ENCODE results near the gene EGFL6. TPM values are rescaled to one million over a fixed set of nuclear protein-coding genes. Genes with fewer than 3 reads are reported as not detected.

The EGFL6 gene
- total RNA-seq, 1 experiment from 2014 or later: not detected

DNA sequence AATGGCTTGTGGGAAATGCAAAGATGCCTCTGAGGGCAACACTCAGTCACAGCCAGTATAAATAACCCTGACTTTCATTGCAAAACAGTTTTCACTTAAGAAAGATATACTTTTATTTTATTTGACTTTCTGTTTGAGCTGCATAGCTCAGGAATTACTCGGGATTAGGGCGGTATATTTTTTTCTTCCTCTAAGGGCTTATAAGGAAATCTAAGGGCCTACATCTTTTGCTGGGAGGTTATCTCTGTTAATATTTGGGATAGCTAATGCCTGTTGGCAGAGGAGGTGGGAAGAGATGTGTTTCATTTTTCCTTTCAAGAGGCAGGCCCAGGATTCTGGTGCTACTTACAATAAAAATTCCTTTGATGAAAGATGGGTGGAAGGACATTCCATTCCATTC is 28.8 kb upstream of the EGFL6 start:
- no peaks in the 10 kb centered on the region for H3K36me3 ChIP-seq (ENCODE audit: insufficient read depth, low read length)
- H3K9me2 ChIP-seq (replicated peaks; ENCODE audit: insufficient read depth, low read length): no peaks in the 10 kb centered on the region
- H3K27me3 ChIP-seq (ENCODE audit: low read length): no peaks in the 10 kb centered on the region
- no peak overlapping the region for H3K27ac ChIP-seq (ENCODE audit: low read length)
- no peak overlapping the region for H3K4me2 ChIP-seq (ENCODE audit: low read depth, low read length, poor library complexity, severe bottlenecking)
- DNase-seq: no peak
- no peak overlapping the region for H3K4me3 ChIP-seq (ENCODE audit: low read length)
- H3K79me2 ChIP-seq (ENCODE audit: low read length): no peaks in the 10 kb centered on the region
- no peaks in the 10 kb centered on the region for H4K20me1 ChIP-seq (ENCODE audit: insufficient read depth, low read depth, low read length)
- no peaks in the 10 kb centered on the region for H3K4me1 ChIP-seq (ENCODE audit: low read length)
- no peak overlapping the region for H3K9ac ChIP-seq (ENCODE audit: low read length)
- no peak overlapping the region for H2AFZ ChIP-seq (ENCODE audit: low read length)
- no peaks in the 10 kb centered on the region for H3K9me3 ChIP-seq (ENCODE audit: low read length)

GRCh38 chrX:13545726-13546125 is 23.7 kb upstream of the EGFL6 start:
- Histone ChIP-seq H3K4me2 (ENCODE audit: low read depth, low read length, poor library complexity, severe bottlenecking) (no peak overlapping the region), H3K36me3 (ENCODE audit: insufficient read depth, low read length) (no peaks in the 10 kb centered on the region), H3K27ac (ENCODE audit: low read length) (no peak overlapping the region), H2AFZ (ENCODE audit: low read length) (no peak overlapping the region), H3K9me3 (ENCODE audit: low read length) (no peaks in the 10 kb centered on the region), H3K4me3 (ENCODE audit: low read length) (no peak overlapping the region), H3K9me2 (replicated peaks; ENCODE audit: insufficient read depth, low read length) (no peaks in the 10 kb centered on the region), H3K27me3 (ENCODE audit: low read length) (no peaks in the 10 kb centered on the region), H3K79me2 (ENCODE audit: low read length) (no peaks in the 10 kb centered on the region), H3K4me1 (ENCODE audit: low read length) (no peaks in the 10 kb centered on the region), H4K20me1 (ENCODE audit: insufficient read depth, low read depth, low read length) (no peaks in the 10 kb centered on the region), H3K9ac (ENCODE audit: low read length) (no peak overlapping the region)
- DNase-seq: no peak

DNA sequence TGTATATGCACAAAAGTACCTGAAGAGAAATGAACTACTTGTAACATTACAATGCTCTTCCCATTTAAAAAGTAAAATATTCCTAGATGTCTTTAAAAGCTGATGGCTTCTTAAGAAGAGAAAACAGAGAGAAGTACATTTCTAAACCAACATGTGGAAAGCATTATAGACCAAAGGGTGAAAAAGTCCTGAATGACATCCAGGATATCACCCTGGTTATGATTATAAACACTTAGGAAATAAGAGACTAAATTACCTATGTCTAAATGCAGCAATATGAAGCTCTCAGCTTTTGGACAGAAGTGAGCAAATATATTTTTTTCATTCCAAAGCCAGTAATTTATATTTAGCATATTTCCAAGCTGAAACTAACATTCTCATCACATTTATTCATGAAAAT is 21.7 kb upstream of the EGFL6 start:
- H3K27me3 ChIP-seq (ENCODE audit: low read length): no peaks in the 10 kb centered on the region
- no peaks in the 10 kb centered on the region for H3K9me3 ChIP-seq (ENCODE audit: low read length)
- H3K27ac ChIP-seq (ENCODE audit: low read length): no peak overlapping the region
- no peaks in the 10 kb centered on the region for H3K9me2 ChIP-seq (replicated peaks; ENCODE audit: insufficient read depth, low read length)
- H3K4me1 ChIP-seq (ENCODE audit: low read length): no peaks in the 10 kb centered on the region
- H3K9ac ChIP-seq (ENCODE audit: low read length): no peak overlapping the region
- no peak for DNase-seq
- no peak overlapping the region for H2AFZ ChIP-seq (ENCODE audit: low read length)
- H3K36me3 ChIP-seq (ENCODE audit: insufficient read depth, low read length): no peaks in the 10 kb centered on the region
- no peak overlapping the region for H3K4me2 ChIP-seq (ENCODE audit: low read depth, low read length, poor library complexity, severe bottlenecking)
- no peak overlapping the region for H3K4me3 ChIP-seq (ENCODE audit: low read length)
- no peaks in the 10 kb centered on the region for H4K20me1 ChIP-seq (ENCODE audit: insufficient read depth, low read depth, low read length)
- H3K79me2 ChIP-seq (ENCODE audit: low read length): no peaks in the 10 kb centered on the region

DNA sequence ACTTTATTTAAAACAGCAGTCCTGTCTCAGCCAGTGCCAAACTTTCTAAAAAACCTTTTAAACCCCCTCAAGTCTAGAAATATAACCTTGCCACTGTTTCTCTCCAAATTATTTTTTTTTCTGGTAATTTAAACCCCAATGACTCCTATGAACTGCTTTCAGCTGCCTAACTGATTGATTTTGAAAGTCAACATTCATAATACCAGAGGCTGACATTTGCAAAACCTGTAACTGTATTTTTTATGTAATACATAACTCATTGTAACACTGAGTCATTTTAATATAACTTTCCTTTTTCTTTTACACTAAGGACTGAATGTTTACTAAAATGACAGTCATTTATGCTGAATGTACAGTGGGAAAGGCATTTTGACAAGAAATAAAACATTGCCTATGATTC is 19.1 kb upstream of the EGFL6 start:
- Histone ChIP-seq H3K4me1 (ENCODE audit: low read length) (no peaks in the 10 kb centered on the region), H2AFZ (ENCODE audit: low read length) (no peak overlapping the region), H3K79me2 (ENCODE audit: low read length) (no peaks in the 10 kb centered on the region), H3K36me3 (ENCODE audit: insufficient read depth, low read length) (no peaks in the 10 kb centered on the region), H3K27ac (ENCODE audit: low read length) (no peak overlapping the region), H3K9ac (ENCODE audit: low read length) (no peak overlapping the region), H3K9me3 (ENCODE audit: low read length) (no peaks in the 10 kb centered on the region), H3K4me2 (ENCODE audit: low read depth, low read length, poor library complexity, severe bottlenecking) (no peak overlapping the region), H3K4me3 (ENCODE audit: low read length) (no peak overlapping the region), H3K9me2 (replicated peaks; ENCODE audit: insufficient read depth, low read length) (no peaks in the 10 kb centered on the region), H4K20me1 (ENCODE audit: insufficient read depth, low read depth, low read length) (no peaks in the 10 kb centered on the region), H3K27me3 (ENCODE audit: low read length) (no peaks in the 10 kb centered on the region)
- DNase-seq: no peak

DNA sequence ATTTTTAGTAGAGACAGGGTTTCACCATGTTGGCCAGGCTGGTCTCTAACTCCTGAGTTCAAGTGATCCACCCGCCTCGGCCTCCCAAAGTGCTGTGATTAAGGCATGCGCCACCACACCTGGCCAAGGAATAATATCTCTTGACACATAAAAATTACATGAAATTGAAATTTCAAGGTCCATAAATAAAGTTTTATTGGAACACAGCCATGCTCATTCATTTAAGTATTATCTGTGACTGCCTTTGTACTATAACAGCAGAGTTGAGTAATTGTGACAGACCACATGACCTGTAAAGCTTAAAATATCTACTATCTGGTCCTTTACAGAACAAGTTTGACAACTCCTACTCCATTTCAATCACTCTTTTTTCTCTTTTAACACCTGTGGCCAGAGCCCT is 17.8 kb upstream of the EGFL6 start:
- Histone ChIP-seq H3K36me3 (ENCODE audit: insufficient read depth, low read length) (no peaks in the 10 kb centered on the region), H3K4me2 (ENCODE audit: low read depth, low read length, poor library complexity, severe bottlenecking) (no peak overlapping the region), H3K27me3 (ENCODE audit: low read length) (no peaks in the 10 kb centered on the region), H3K4me1 (ENCODE audit: low read length) (no peaks in the 10 kb centered on the region), H3K9ac (ENCODE audit: low read length) (no peak overlapping the region), H3K4me3 (ENCODE audit: low read length) (no peak overlapping the region), H2AFZ (ENCODE audit: low read length) (no peak overlapping the region), H3K79me2 (ENCODE audit: low read length) (no peaks in the 10 kb centered on the region), H3K27ac (ENCODE audit: low read length) (no peak overlapping the region), H3K9me2 (replicated peaks; ENCODE audit: insufficient read depth, low read length) (no peaks in the 10 kb centered on the region), H4K20me1 (ENCODE audit: insufficient read depth, low read depth, low read length) (no peaks in the 10 kb centered on the region), H3K9me3 (ENCODE audit: low read length) (no peaks in the 10 kb centered on the region)
- no peak for DNase-seq

GRCh38 chrX:13552892-13553291 is 16.5 kb upstream of the EGFL6 start:
- Histone ChIP-seq H3K27me3 (ENCODE audit: low read length) (no peaks in the 10 kb centered on the region), H4K20me1 (ENCODE audit: insufficient read depth, low read depth, low read length) (no peaks in the 10 kb centered on the region), H2AFZ (ENCODE audit: low read length) (no peak overlapping the region), H3K36me3 (ENCODE audit: insufficient read depth, low read length) (no peaks in the 10 kb centered on the region), H3K4me3 (ENCODE audit: low read length) (no peak overlapping the region), H3K9ac (ENCODE audit: low read length) (no peak overlapping the region), H3K79me2 (ENCODE audit: low read length) (no peaks in the 10 kb centered on the region), H3K27ac (ENCODE audit: low read length) (no peak overlapping the region), H3K9me3 (ENCODE audit: low read length) (no peaks in the 10 kb centered on the region), H3K4me2 (ENCODE audit: low read depth, low read length, poor library complexity, severe bottlenecking) (no peak overlapping the region), H3K4me1 (ENCODE audit: low read length) (no peaks in the 10 kb centered on the region), H3K9me2 (replicated peaks; ENCODE audit: insufficient read depth, low read length) (no peaks in the 10 kb centered on the region)
- DNase-seq: no peak

- no peak overlapping the region for H3K9ac ChIP-seq (ENCODE audit: low read length)
- H2AFZ ChIP-seq (ENCODE audit: low read length): no peak overlapping the region
- no peaks in the 10 kb centered on the region for H3K36me3 ChIP-seq (ENCODE audit: insufficient read depth, low read length)
- no peak overlapping the region for H3K4me3 ChIP-seq (ENCODE audit: low read length)
- no peaks in the 10 kb centered on the region for H3K4me1 ChIP-seq (ENCODE audit: low read length)
- H4K20me1 ChIP-seq (ENCODE audit: insufficient read depth, low read depth, low read length): no peaks in the 10 kb centered on the region
- no peak overlapping the region for H3K4me2 ChIP-seq (ENCODE audit: low read depth, low read length, poor library complexity, severe bottlenecking)
- no peaks in the 10 kb centered on the region for H3K9me2 ChIP-seq (replicated peaks; ENCODE audit: insufficient read depth, low read length)
- H3K27me3 ChIP-seq (ENCODE audit: low read length): no peaks in the 10 kb centered on the region
- no peaks in the 10 kb centered on the region for H3K9me3 ChIP-seq (ENCODE audit: low read length)
- no peak for DNase-seq
- H3K79me2 ChIP-seq (ENCODE audit: low read length): no peaks in the 10 kb centered on the region
- no peak overlapping the region for H3K27ac ChIP-seq (ENCODE audit: low read length)
Observed at GRCh38 chrX:13565511-13565910, 3.9 kb upstream of the EGFL6 start.

DNA sequence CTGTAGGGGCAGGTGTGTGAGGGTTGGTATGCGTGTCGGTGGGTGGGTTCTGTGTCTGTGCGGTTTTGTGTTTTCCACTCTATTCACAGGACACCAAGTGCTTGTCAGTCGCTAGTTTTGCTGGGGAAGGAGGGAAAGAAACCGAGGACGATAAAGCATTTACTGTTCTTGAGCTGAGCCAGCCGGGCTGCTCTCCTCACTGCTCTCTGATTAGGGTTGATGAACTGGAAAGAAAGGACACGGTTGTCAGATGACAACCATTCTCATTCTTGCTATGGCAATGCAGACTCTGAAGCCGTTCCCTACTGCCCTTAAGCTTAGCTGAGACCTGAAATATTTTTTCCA is 832 bp downstream of the EGFL6 start:
- Histone ChIP-seq H4K20me1 (ENCODE audit: insufficient read depth, low read depth, low read length) (no peaks in the 10 kb centered on the region), H3K27ac (ENCODE audit: low read length) (no peak overlapping the region), H2AFZ (ENCODE audit: low read length) (no peak overlapping the region), H3K36me3 (ENCODE audit: insufficient read depth, low read length) (no peaks in the 10 kb centered on the region), H3K4me3 (ENCODE audit: low read length) (no peak overlapping the region), H3K4me2 (ENCODE audit: low read depth, low read length, poor library complexity, severe bottlenecking) (no peak overlapping the region), H3K79me2 (ENCODE audit: low read length) (no peaks in the 10 kb centered on the region), H3K9ac (ENCODE audit: low read length) (no peak overlapping the region), H3K9me2 (replicated peaks; ENCODE audit: insufficient read depth, low read length) (no peaks in the 10 kb centered on the region), H3K27me3 (ENCODE audit: low read length) (no peaks in the 10 kb centered on the region), H3K9me3 (ENCODE audit: low read length) (no peaks in the 10 kb centered on the region), H3K4me1 (ENCODE audit: low read length) (no peaks in the 10 kb centered on the region)
- no peak for DNase-seq

DNA sequence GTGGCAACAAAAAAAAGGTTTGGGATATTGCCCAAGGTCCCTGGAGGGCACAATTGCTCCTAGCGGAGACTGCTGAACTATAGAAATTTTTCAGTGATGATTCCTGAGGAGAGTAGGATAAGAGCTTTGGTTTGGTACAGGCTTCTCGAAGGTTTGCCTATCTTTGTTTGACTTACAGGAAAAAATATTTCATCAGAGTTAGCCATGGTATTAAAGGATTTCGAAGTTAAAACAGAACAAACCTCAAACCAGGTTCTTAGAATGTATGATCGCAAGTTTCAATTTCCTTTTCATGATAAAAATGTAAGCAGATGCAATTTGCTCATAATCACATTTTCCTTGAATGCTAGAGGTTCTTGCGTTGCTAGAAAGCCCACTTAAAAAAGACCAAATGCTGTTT is 1.7 kb downstream of the EGFL6 start:
- Histone ChIP-seq H3K4me3 (ENCODE audit: low read length) (no peak overlapping the region), H3K9me3 (ENCODE audit: low read length) (no peaks in the 10 kb centered on the region), H2AFZ (ENCODE audit: low read length) (no peak overlapping the region), H3K27me3 (ENCODE audit: low read length) (no peaks in the 10 kb centered on the region), H3K4me1 (ENCODE audit: low read length) (no peaks in the 10 kb centered on the region), H3K27ac (ENCODE audit: low read length) (no peak overlapping the region), H3K9ac (ENCODE audit: low read length) (no peak overlapping the region), H3K79me2 (ENCODE audit: low read length) (no peaks in the 10 kb centered on the region), H3K9me2 (replicated peaks; ENCODE audit: insufficient read depth, low read length) (no peaks in the 10 kb centered on the region), H4K20me1 (ENCODE audit: insufficient read depth, low read depth, low read length) (no peaks in the 10 kb centered on the region), H3K36me3 (ENCODE audit: insufficient read depth, low read length) (no peaks in the 10 kb centered on the region), H3K4me2 (ENCODE audit: low read depth, low read length, poor library complexity, severe bottlenecking) (no peak overlapping the region)
- no peak for DNase-seq

All from Karpas-422 (cell line).